H1 (cell line): ENCODE measurements around the gene RIMS3. TPM values are rescaled to one million over a fixed set of nuclear protein-coding genes. Genes with fewer than 3 reads are reported as not detected.

Experiments used
- CTCF ChIA-PET: fragments of 300-600 bp; sonication (Branson Sonifier 250); formaldehyde crosslinking; loops from one replicate; lab custom pipeline; 2021; ENCODE audit not compliant: partially characterized antibody; lab: Charles Lee
- POLR2A ChIA-PET: fragments of 300-600 bp; sonication (Branson Sonifier 250); formaldehyde crosslinking; loops from one replicate; lab custom pipeline; 2021; ENCODE audit warnings: inconsistent platforms; ENCODE audit not compliant: partially characterized antibody; lab: Charles Lee
- DNase-seq, 2 experiments: peaks; one replicate each; pipeline versions ENCODE4 v3.0.0 to v3.0.0-alpha.2; 2010 to 2022; ENCODE audit warnings: low spot score in 2 of 2, low read depth in 1 of 2, mixed read lengths in 1 of 2
- FAIRE-seq: peaks from 2 replicates; lab custom pipeline; 2011; peaks lifted over from hg19 to GRCh38; lab: Jason Lieb, UNC
- H2AFZ ChIP-seq: 2 replicates; pipeline ENCODE4 v1.8.1; 2012; ENCODE audit warnings: low read length, inconsistent platforms
- H2AK5ac ChIP-seq: 2 replicates; pipeline ENCODE4 v1.6.1; 2013; ENCODE audit warnings: low read depth, low read length
- H2BK120ac ChIP-seq: replicated peaks from 2 replicates; pipeline ENCODE3; 2013; ENCODE audit warnings: low read depth, low read length, inconsistent platforms
- H2BK12ac ChIP-seq: 2 replicates; pipeline ENCODE4 v1.6.1; 2013; ENCODE audit warnings: low read depth, low read length
- H2BK15ac ChIP-seq: 2 replicates; pipeline ENCODE4 v1.6.1; 2013; ENCODE audit warnings: low read length
- H2BK20ac ChIP-seq: 2 replicates; pipeline ENCODE4 v1.6.1; 2013; ENCODE audit warnings: low read length
- H2BK5ac ChIP-seq: 2 replicates; pipeline ENCODE4 v1.6.1; 2013; ENCODE audit warnings: low read depth, low read length
- H3K14ac ChIP-seq: 2 replicates; pipeline ENCODE4 v1.6.1; 2013; ENCODE audit warnings: inconsistent platforms; ENCODE audit not compliant: insufficient read length
- H3K18ac ChIP-seq: 2 replicates; pipeline ENCODE4 v1.6.1; 2013; ENCODE audit warnings: low read length; ENCODE audit errors: extremely low read depth
- H3K23ac ChIP-seq: 2 replicates; pipeline ENCODE4 v1.6.1; 2013; ENCODE audit warnings: inconsistent platforms; ENCODE audit not compliant: insufficient read length
- H3K23me2 ChIP-seq: 2 replicates; pipeline ENCODE4 v1.6.1; 2013; ENCODE audit warnings: low read depth, low read length
- H3K27ac ChIP-seq: 2 replicates; pipeline ENCODE4 v1.6.1; 2011; ENCODE audit warnings: low read depth, low read length, inconsistent platforms
- H3K27me3 ChIP-seq, 4 experiments: replicated peaks in 1 of 4; 1 replicate in 1 of 4; 2 replicates in 3 of 4; pipeline versions ENCODE4 v1.6.1 to v1.8.1; 2011 to 2013; ENCODE audit warnings: low read length in 3 of 4, mild to moderate bottlenecking in 3 of 4, inconsistent platforms in 2 of 4, mixed read lengths in 2 of 4, moderate library complexity in 1 of 4; ENCODE audit not compliant: control insufficient read depth in 3 of 4, insufficient read depth in 3 of 4; ENCODE audit errors: extremely low read depth in 1 of 4
- H3K36me3 ChIP-seq, 4 experiments: 2 replicates each; pipeline versions ENCODE4 v1.6.1 to v1.8.1; 2011 to 2013; ENCODE audit warnings: mild to moderate bottlenecking in 4 of 4, low read length in 3 of 4, moderate library complexity in 2 of 4, control low read depth in 1 of 4, inconsistent platforms in 1 of 4; ENCODE audit not compliant: insufficient read depth in 4 of 4, control insufficient read depth in 2 of 4
- H3K4ac ChIP-seq: replicated peaks from 2 replicates; pipeline ENCODE3; 2013; ENCODE audit warnings: low read length, low read depth, mixed read lengths, inconsistent platforms; ENCODE audit not compliant: insufficient read length
- H3K4me1 ChIP-seq, 4 experiments: replicated peaks in 1 of 4; 1 replicate in 1 of 4; 2 replicates in 3 of 4; pipeline versions ENCODE4 v1.6.1 to v1.8.1; 2011 to 2013; ENCODE audit warnings: low read length in 3 of 4, inconsistent platforms in 2 of 4, mixed read lengths in 1 of 4; ENCODE audit not compliant: insufficient read depth in 4 of 4, control insufficient read depth in 3 of 4
- H3K4me2 ChIP-seq, 2 experiments: 2 replicates each; pipeline versions ENCODE4 v1.6.1 to v1.8.1; 2011 to 2013; ENCODE audit warnings: low read depth in 2 of 2, low read length in 2 of 2, control low read depth in 1 of 2, inconsistent platforms in 1 of 2, mild to moderate bottlenecking in 1 of 2; ENCODE audit not compliant: insufficient read depth in 1 of 2
- H3K4me3 ChIP-seq, 4 experiments: fragments of 200-600, 300-600 bp in 1 of 4; sonication (generic), shearing (Covaris generic), sonication (Bioruptor Twin) in 1 of 4; 2 replicates each; pipeline versions ENCODE4 v1.5.1 to v1.8.1; 2011 to 2016; ENCODE audit warnings: low read length in 4 of 4, low read depth in 3 of 4, control low read depth in 2 of 4, inconsistent platforms in 2 of 4, mild to moderate bottlenecking in 2 of 4, mixed read lengths in 1 of 4, moderate library complexity in 1 of 4; ENCODE audit not compliant: insufficient read depth in 2 of 4; ENCODE audit errors: extremely low read depth in 1 of 4
- H3K56ac ChIP-seq: replicated peaks from 2 replicates; pipeline ENCODE3; 2013; ENCODE audit warnings: low read depth, mild to moderate bottlenecking, mixed read lengths, low read length, inconsistent platforms; ENCODE audit not compliant: insufficient read length
- H3K79me1 ChIP-seq: 2 replicates; pipeline ENCODE4 v1.6.1; 2013; ENCODE audit warnings: low read depth, low read length, control low read depth
- H3K79me2 ChIP-seq, 2 experiments: 2 replicates each; pipeline versions ENCODE4 v1.6.1 to v1.8.1; 2012 to 2013; ENCODE audit warnings: low read length in 2 of 2, mild to moderate bottlenecking in 2 of 2, inconsistent platforms in 1 of 2; ENCODE audit not compliant: insufficient read depth in 2 of 2, control insufficient read depth in 1 of 2
- H3K9ac ChIP-seq, 4 experiments: replicated peaks in 1 of 4; 1 replicate in 1 of 4; 2 replicates in 3 of 4; pipeline versions ENCODE4 v1.6.1 to v1.8.1; 2011 to 2013; ENCODE audit warnings: low read depth in 3 of 4, low read length in 3 of 4, control low read depth in 2 of 4, mild to moderate bottlenecking in 2 of 4, moderate library complexity in 2 of 4, inconsistent platforms in 1 of 4; ENCODE audit errors: extremely low read depth in 1 of 4
- H3K9me3 ChIP-seq, 2 experiments: 2 replicates each; pipeline versions ENCODE4 v1.6.1 to v1.8.1; 2012 to 2013; ENCODE audit warnings: mild to moderate bottlenecking in 2 of 2, moderate library complexity in 2 of 2, control low read depth in 1 of 2, inconsistent platforms in 1 of 2, low read depth in 1 of 2, low read length in 1 of 2, mixed read lengths in 1 of 2; ENCODE audit not compliant: insufficient read depth in 2 of 2
- H4K20me1 ChIP-seq, 2 experiments: replicated peaks in 1 of 2; 2 replicates each; pipeline versions ENCODE3 to v1.8.1; 2011 to 2013; ENCODE audit warnings: inconsistent platforms in 2 of 2, low read length in 2 of 2, mild to moderate bottlenecking in 1 of 2; ENCODE audit not compliant: insufficient read depth in 2 of 2, control insufficient read depth in 1 of 2
- H4K5ac ChIP-seq: 2 replicates; pipeline ENCODE4 v1.6.1; 2013; ENCODE audit warnings: low read length, low read depth, mixed read lengths, inconsistent platforms; ENCODE audit not compliant: insufficient read length
- H4K8ac ChIP-seq: 2 replicates; pipeline ENCODE4 v1.8.0; 2013; ENCODE audit warnings: mild to moderate bottlenecking, moderate library complexity, low read length, inconsistent platforms; ENCODE audit not compliant: insufficient read depth; ENCODE audit errors: extremely low read depth
- H4K91ac ChIP-seq: replicated peaks from 2 replicates; pipeline ENCODE3; 2013; ENCODE audit warnings: low read length, mixed read lengths, inconsistent platforms; ENCODE audit not compliant: insufficient read length
- ASH2L ChIP-seq: fragments of 200-600, 300-600 bp; sonication (generic); IDR thresholded peaks from one replicate; pipeline ENCODE4 v1.7.1; 2017; ENCODE audit warnings: low read length
- SIRT6 ChIP-seq: IDR thresholded peaks from one replicate; pipeline ENCODE4 v1.7.1; 2012; ENCODE audit warnings: low read length, inconsistent platforms
- TAF7 ChIP-seq: optimal IDR thresholded peaks from 2 replicates; pipeline ENCODE3; 2011; ENCODE audit warnings: low read depth, mild to moderate bottlenecking, inconsistent platforms, low read length, moderate library complexity, borderline replicate concordance
- WGBS, 2 experiments: shearing (Covaris generic) in 1 of 2; methylation state at CpG; one replicate each; pipeline versions ENCODE4 v1.1.6 to v1.1.7; 2013 to 2015; ENCODE audit warnings: low lambda C conversion rate in 2 of 2, mixed read lengths in 2 of 2, inconsistent platforms in 1 of 2, low coverage in 1 of 2, missing lambda C conversion rate in 1 of 2; ENCODE audit not compliant: insufficient replicate concordance in 2 of 2, insufficient coverage in 1 of 2, insufficient read length in 1 of 2; ENCODE audit errors: extremely low coverage in 1 of 2, missing lambda C conversion rate in 1 of 2; 5-methylcytosine and 5-hydroxymethylcytosine counted together
- polyA plus RNA-seq, 7 experiments: library from polyadenylated mRNA; depleted of rRNA in 3 of 7; stranded (reverse) in 5 of 7; unstranded in 2 of 7; fragments of >200 nt in 5 of 7; fragments of 200-250 nt in 2 of 7; gene quantifications; 1 replicate in 5 of 7; 2 replicates in 1 of 7; 4 replicates in 1 of 7; pipeline versions ENCODE4 v1.2.1 to v1.2.3, GENCODE V29; 2011 to 2013; ENCODE audit warnings: missing spikeins in 2 of 7, mixed read lengths in 2 of 7
- total RNA-seq: library from RNA; stranded (reverse); fragmentation: NEBNext Ultra II Directional; extraction: Animal tissue kit (Norgen Biotek cat#: 25700); gene quantifications from 2 replicates; pipeline ENCODE4 v1.2.1, GENCODE V29; 2021

RIMS3 gene
- total and polyA plus RNA-seq, 2 of the 8 experiments (the other 6 are each of a cell fraction or from before 2014, with no cell fraction given), result 13.3 to 20.6 TPM

DNA sequence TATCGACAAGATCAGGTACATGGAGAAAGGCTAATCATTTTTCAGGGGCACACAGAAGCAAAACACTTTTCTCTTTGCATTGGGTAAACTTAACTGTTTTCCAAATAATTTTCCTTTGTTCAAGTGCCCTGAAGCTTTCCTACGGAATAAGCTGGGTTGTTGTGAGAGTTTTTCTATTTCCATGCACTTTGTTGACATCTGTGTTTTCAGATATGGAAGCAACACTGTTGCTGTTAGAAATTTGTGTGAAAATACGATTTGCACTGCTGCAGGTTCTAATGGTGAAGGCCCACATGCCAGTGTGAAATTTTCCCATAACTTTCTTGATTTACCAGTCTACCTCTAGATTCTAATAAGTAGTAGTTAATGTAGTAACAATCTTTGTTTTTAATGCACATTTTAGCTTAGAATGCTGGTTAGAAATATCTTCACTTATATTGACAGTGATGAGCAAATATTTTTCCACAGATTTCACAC lies 44.4 kb upstream of the RIMS3 start:
- H3K9me3 ChIP-seq, result no peaks in the 10 kb centered on the region
- no peak overlapping the region; the same call in 1 of the 2 replicates for H2BK12ac ChIP-seq
- peak overlapping the region; percentile 82 for H3K27ac ChIP-seq
- H4K8ac ChIP-seq, result no peak overlapping the region
- 0 out of 2 replicates have a peak overlapping the region, but pooled peaks have one; percentile 97 for H2BK5ac ChIP-seq
- no peak for TF ChIP-seq SIRT6
- no peak for TF ChIP-seq ASH2L
- TF ChIP-seq TAF7, result no peak
- ChIA-PET POLR2A (interaction anchor here (0.7 to 17.0 kb wide), 12 partner anchors 9 to 152 kb away, joined by 3 to 293 read pairs (median 6); partner anchors contain the start of genes CITED4, NFYC and RIMS3), CTCF (interaction anchor here (1.4 to 2.0 kb wide), 3 partner anchors 9 to 21 kb away, joined by 4 to 5 read pairs (median 5); no protein-coding TSS in a partner anchor)
- H2BK15ac ChIP-seq, result no peak overlapping the region
- peaks cover 2% of the 10 kb centered on the region for H3K23me2 ChIP-seq
- H2BK20ac ChIP-seq, result no peak overlapping the region
- no peak for DNase-seq
- peak overlapping the region; percentile 69 to 94 (median 73) for H3K9ac ChIP-seq
- H4K20me1 ChIP-seq, result no peaks in the 10 kb centered on the region
- no peak overlapping the region for H3K56ac ChIP-seq
- H2AK5ac ChIP-seq, result no peak overlapping the region
- peak overlapping the region; percentile 17 for H4K5ac ChIP-seq
- no peak overlapping the region for H4K91ac ChIP-seq
- peak overlapping the region; percentile 72 to 89 (median 80) for H3K4me3 ChIP-seq
- peaks cover 0 to 8% (median 5%) of the 10 kb centered on the region in 4 experiments; a peak in 3 of 7 replicates for H3K4me1 ChIP-seq
- no peak overlapping the region for H2BK120ac ChIP-seq
- H3K4me2 ChIP-seq, result peak overlapping the region; percentile 69 to 87
- H3K79me2 ChIP-seq, result peaks cover 8 to 84% of the 10 kb centered on the region in 2 experiments
- no peaks in the 10 kb centered on the region for H3K27me3 ChIP-seq
- FAIRE-seq, result no peak
- no peaks in the 10 kb centered on the region for H3K79me1 ChIP-seq
- no peak overlapping the region for H3K14ac ChIP-seq
- H2AFZ ChIP-seq, result no peak overlapping the region
- no peak overlapping the region for H3K4ac ChIP-seq
- peaks cover 0 to 8% (median 0%) of the 10 kb centered on the region in 4 experiments; a peak in 2 of 8 replicates for H3K36me3 ChIP-seq
- 7% methylated on average over 3 of the region's 3 CpGs; no CpG with 5 or more reads in 1 of the 2 experiments for WGBS, 2 experiments
- H3K23ac ChIP-seq, result no peak overlapping the region
- H3K18ac ChIP-seq, result no peak overlapping the region
